Endothelial cell of umbilical vein (primary cell): ENCODE results near the gene KIAA1217.

ENCODE experiments used
- CTCF ChIP-seq, 2 donors: IDR thresholded peaks; 1 replicate in 1 of 2; 2 replicates in 1 of 2; pipeline ENCODE4 v1.5.1; 2011; ENCODE audit warnings: low read length in 2 of 2, mild to moderate bottlenecking in 2 of 2, moderate library complexity in 2 of 2, control low read depth in 1 of 2, inconsistent platforms in 1 of 2, low read depth in 1 of 2; ENCODE audit not compliant: insufficient read depth in 1 of 2; ENCODE audit errors: extremely low read depth in 1 of 2
- EZH2 ChIP-seq: IDR thresholded peaks from 2 replicates; pipeline ENCODE4 v1.6.1; 2012; ENCODE audit warnings: borderline replicate concordance, low read depth, mild to moderate bottlenecking, moderate library complexity, low read length, inconsistent platforms; ENCODE audit not compliant: severe bottlenecking
- GATA2 ChIP-seq: IDR thresholded peaks from 2 replicates; pipeline ENCODE4 v1.7.0; 2011; ENCODE audit warnings: low read depth, mild to moderate bottlenecking, moderate library complexity, mixed read lengths, low read length; ENCODE audit not compliant: insufficient read length, insufficient read depth
- MAX ChIP-seq: IDR thresholded peaks from 2 replicates; pipeline ENCODE4 v1.6.1; 2011; ENCODE audit not compliant: insufficient read depth, insufficient read length
- MYC ChIP-seq: IDR thresholded peaks from one replicate; pipeline ENCODE4 v1.6.1; 2011; ENCODE audit warnings: mild to moderate bottlenecking, low read depth, low read length
- POLR2A ChIP-seq: IDR thresholded peaks from 2 replicates; pipeline ENCODE4 v1.6.1; 2012; ENCODE audit warnings: low read depth, mild to moderate bottlenecking, control low read depth, low read length
- POLR2AphosphoS5 ChIP-seq: IDR thresholded peaks from 2 replicates; pipeline ENCODE4 v1.6.1; 2012; ENCODE audit warnings: low read depth, mild to moderate bottlenecking, control low read depth, low read length, moderate library complexity; ENCODE audit not compliant: insufficient read depth

GRCh38 chr10:24170199-24170598 lies 38.7 kb upstream of the KIAA1217 start:
- TF ChIP-seq EZH2 = no peak
- no peak for TF ChIP-seq POLR2A
- no peak for TF ChIP-seq CTCF (IDR thresholded peaks at IDR 0.05; ENCODE audit: extremely low read depth in 1 of 2, insufficient read depth in 1 of 2, low read depth in 1 of 2, low read length in 2 of 2)
- TF ChIP-seq POLR2AphosphoS5 = no peak
- TF ChIP-seq GATA2 = no peak
- TF ChIP-seq MAX = no peak
- TF ChIP-seq MYC = no peak
